Stimulated activated CD4-positive, alpha-beta T cell treated with anti-CD3 and anti-CD28 coated beads, Interleukin-2, amount 100 ng/mL, for 4 hours (primary cell): Measurements from ENCODE around the gene SNRPD3.
"Not testable (repeated sequence)": the region's sequence is repeated elsewhere in the genome, so short reads cannot be mapped to it uniquely, and the experiment has no call there.

Experiments
- DNase-seq: peaks from one replicate; pipeline ENCODE4 v3.0.0-alpha.2; 2020; ENCODE audit warnings: low read depth

Gene SNRPD3

GRCh38 chr22:24614794-24615193 lies 59.0 kb downstream of the SNRPD3 start:
- DNase-seq: not testable (repeated sequence)

GRCh38 chr22:24621244-24621643 lies 65.4 kb downstream of the SNRPD3 start:
- not testable (repeated sequence) for DNase-seq

GRCh38 chr22:24622596-24622995 lies 66.8 kb downstream of the SNRPD3 start:
- not testable (repeated sequence) for DNase-seq
